ENCODE results near the gene MLH3.
"Not testable (repeated sequence)": the region's sequence is repeated elsewhere in the genome, so short reads cannot be mapped to it uniquely, and the experiment has no call there.

The MLH3 gene

DNA sequence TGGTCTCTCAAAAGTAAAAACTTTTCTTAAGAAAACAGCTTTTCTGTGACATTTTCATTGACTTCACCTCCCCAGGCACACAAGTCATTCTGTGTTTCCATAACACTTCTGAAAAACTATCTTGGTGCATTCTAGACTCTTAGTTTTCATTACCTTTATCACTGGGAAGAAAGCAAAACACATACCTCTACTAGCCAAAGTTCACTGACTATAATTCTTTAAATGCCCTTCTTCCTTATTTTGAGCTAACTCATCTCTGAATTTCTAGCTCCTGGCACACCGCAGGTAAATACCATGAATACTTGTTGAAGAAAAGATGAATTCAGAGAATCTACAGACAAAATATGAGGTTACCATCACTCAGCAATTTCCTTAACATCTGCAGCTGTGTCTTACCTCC is 21.1 kb downstream of the MLH3 start:
- DNase-seq (ENCODE audit: low read depth in 2 of 2), result no peak

DNA sequence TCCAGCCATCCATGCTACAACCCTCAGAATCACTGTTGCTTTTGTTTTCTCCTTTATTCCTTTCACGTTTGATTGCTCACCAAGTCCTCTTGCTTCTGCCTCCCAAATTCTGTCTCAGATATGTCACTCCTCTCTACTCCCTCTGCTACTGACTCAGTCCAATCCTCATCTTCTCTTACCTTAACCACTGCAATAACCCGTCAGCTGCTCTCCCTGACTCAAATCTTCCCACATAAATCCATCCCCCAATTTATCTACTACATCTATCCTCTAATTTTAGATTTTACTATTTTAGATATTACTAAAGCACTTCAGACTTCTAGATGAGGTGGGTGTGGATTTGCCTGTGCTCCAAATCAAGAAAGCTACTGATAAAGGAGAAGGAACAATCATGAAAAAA is 25.4 kb downstream of the MLH3 start:
- no peak for DNase-seq (ENCODE audit: low read depth in 2 of 2)

DNA sequence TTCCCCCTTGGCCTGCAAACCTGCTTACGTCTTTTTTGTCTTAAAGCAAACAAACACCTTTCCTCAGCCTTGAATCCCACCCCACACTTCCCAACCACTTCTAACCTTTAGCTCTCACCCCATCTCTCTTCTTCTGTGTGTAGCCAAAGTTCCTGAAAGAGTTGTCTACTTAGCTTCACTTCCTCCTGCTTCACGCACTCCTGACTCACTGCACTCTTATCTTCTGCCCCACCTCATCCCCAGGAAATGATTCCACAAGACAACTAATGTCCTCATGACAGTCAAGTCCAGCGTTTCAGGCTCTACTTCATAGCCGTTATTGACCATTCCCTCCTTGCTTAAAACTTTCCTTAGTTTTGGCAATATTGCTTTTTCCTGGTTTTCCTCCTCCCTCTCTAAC is 26.2 kb downstream of the MLH3 start:
- DNase-seq (ENCODE audit: low read depth in 2 of 2), result no peak

DNA sequence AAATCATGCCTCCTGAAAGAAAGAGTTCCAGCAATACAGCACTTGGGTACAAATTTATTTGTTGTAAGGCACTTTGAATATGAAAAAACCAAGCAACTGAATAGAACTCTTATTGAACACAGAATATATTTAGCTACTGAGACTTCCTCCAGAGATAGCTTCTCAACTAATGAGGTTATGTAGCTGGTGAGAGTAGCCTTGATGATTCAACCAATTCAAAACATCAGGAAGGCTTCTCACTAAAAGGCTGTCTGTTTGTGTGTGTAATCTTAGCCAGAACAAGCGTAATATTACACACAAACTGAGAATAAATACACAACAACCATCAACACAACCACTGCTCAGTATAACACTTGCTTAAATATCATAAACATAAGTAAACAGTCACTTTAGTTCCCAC is 28.2 kb downstream of the MLH3 start:
- no peak for DNase-seq (ENCODE audit: low read depth in 2 of 2)

DNA sequence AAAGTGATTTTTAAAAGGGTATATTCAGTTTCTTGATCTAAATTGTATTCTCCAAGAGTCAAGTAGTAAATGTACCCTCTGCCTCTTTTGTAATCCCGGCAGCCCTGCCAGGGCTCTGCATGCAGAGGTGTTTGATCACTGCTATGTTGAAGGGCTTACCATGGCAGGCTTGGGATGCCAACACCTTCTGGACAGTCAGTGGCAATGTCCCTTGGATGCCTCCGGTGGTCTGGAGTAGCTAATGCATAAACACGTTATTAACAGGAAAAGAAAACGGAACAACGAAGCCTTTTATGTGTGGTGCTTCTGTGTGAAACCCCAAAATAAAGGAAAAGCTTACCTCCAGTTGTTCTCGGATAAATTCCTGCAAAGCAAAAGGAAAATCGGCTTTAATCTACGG is 28.6 kb downstream of the MLH3 start:
- DNase-seq (ENCODE audit: low read depth in 2 of 2), result no peak

DNA sequence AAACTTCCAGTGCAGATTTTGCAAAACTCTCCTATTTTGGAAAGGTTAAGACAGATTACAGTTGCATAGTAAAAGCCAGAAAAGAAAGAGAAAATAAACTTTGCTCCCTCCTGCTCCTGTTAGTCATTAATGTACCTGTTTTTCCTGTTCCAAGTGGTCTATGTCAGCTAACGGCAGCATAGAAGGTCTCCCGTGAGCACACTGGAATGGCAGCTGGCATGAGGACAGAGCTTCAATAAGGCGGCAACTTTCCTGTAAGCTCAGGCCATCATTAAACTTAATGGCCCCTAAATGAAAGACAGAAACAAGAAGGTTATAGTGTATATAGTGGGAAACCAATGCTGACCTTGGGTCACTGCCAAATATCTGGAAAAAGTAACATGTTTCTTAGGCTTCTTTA is 32.6 kb downstream of the MLH3 start:
- no peak for DNase-seq (ENCODE audit: low read depth in 2 of 2)

DNA sequence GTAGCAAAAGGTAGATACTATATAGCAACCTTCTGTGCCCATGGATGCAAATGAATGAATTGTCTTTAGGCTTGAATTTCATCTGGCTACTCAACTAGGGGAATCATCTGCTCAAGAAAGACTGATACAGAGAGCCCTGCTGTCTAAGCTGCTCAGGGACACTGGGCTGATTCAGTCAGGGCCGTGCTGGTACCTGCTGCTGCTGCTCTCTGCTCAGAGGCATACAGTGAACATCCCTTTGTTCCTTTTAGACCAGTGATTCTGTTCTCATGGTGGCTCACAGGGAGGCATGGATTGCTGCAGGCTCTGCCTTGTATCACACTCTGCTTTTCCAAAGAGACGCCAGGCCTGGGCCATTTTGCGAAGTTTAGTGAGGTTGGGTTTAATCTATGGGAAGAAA is 34.5 kb downstream of the MLH3 start:
- no peak for DNase-seq (ENCODE audit: low read depth in 2 of 2)

DNA sequence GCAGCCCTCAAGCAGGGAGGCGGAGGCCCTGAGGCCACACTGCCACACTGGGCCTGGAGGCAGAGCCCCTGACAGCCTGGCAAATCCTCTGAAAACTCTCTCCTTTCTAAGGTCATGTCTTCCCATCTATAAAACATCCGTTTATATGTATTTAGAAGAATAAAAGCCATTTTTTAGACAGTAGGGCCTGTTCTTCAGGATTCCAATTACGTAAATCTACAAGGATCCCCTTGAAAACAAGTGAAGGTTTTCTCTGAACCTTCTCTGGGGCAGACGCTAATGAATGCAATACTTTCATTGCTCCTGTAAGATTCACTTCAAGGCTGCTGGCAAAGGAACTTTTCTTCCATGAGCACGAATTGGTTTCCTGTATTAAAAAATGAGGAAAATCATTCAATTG is 35.8 kb downstream of the MLH3 start:
- DNase-seq (ENCODE audit: low read depth in 2 of 2), result no peak

DNA sequence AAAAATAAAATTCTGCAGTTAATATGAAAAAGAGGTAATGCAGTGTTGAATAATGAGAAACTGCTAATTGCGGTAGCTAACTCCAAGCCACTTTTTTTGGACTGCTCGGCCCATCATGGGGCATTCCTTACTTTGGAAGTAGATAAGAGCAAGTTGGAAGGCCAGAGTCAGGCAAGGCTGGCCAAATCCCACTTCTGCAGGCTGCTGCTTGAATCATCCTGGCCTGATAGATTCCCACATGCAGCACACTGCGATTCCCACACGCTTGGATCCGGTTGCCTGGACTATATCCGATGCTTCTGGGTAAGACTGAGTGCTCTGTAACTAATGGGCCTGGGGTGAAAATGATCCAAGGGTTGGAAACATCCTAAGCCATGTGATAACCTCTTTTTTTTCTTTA is 38.0 kb downstream of the MLH3 start:
- DNase-seq (ENCODE audit: low read depth in 2 of 2), result no peak

DNA sequence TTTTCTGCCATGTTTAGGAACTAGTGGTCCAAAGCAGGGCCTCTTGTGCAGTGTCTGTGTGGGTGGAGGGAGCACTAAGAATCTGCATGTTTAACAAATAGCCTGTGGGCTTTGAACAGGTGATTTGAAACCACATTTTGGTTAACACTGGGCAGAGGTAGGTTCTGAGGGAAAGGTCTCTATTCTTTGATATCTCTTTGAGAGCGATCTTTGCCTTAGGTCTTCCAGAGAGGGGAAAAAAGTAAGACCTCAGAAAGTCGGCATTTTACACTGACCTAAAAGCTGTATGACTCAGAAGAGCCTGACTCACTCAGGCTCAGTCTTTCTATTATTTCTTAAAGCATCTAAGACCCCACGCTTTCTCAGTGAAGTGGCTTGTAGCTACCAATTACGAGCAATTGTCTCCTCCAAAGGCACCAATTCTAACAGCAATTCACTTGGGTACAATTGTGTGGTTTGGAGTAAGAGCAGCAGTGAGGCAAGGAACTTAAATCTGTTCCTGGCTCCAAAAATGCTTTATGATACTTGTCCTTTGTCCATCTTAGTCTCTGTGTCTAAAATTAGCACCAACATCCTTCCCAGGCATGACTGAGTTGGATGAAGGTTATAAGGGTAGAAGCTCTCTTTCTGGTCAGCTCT is 39.8 kb downstream of the MLH3 start:
- DNase-seq (ENCODE audit: low read depth in 2 of 2), result no peak

DNA sequence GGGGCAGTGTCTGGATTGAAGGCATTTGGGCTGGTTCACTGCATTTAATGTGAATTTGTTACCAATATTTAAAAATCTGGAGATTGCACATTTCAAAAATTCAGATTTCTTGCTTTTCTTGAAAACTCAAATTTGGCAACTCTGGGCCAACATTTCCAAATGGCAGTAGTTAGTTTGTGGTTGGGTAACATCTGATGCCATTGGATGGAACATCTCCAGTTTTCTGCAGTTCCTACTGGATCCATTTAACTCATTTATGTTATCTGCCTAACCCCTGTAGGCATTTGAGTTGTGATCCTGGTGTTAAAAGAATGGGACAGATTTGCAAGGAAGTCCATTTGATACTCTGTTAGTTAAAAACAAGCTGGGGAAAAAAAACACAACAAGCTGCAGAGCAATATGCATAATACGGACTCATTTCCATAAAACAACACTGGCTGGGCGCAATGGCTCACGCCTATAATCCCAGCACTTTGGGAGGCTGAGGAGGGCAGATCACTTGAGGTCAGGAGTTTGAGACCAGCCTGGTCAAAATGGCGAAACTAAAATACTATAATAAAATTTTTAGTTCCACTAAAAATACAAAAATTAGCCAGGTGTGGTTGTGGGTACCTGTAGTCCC is 40.7 kb downstream of the MLH3 start:
- no peak for DNase-seq (ENCODE audit: low read depth in 2 of 2)

DNA sequence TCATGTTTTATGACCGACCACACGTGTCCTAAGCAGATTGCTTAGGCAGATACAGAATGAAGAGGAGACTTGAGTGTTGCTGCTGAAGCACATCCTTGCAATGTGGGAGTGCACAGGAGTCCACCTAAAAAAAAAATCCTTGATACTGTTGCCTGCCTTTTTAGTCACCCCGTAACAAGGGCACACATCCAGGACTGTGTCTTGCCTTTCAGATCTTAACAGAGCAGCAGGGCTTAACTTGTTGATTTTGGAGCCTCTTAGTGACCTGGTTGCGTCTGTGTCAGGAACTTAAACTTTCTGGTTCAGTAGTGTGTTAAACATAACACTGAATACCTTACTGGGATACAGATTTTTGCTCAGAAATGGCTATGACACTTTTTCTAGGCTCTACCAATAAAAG is 42.1 kb downstream of the MLH3 start:
- no peak for DNase-seq (ENCODE audit: low read depth in 2 of 2)

DNA sequence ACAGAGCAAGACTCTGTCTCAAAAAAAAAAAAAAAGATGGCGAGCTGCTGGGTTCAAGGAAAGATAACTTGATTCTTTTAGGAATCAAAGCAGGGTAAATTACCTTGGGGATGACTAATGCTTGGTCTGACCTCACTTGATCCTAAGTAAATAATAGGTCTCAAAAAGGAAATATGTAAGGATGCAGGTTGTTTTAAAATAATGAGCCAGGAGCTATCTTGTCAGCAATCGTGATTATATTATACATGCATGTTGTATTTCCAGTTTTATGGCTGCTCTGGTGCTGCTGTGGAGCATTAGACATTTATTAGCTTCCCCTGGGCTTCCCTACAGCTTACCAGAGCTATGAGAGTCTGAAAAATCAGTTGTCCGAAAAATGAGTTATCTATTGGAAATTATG is 45.9 kb downstream of the MLH3 start:
- no peak for DNase-seq (ENCODE audit: low read depth in 2 of 2)

DNA sequence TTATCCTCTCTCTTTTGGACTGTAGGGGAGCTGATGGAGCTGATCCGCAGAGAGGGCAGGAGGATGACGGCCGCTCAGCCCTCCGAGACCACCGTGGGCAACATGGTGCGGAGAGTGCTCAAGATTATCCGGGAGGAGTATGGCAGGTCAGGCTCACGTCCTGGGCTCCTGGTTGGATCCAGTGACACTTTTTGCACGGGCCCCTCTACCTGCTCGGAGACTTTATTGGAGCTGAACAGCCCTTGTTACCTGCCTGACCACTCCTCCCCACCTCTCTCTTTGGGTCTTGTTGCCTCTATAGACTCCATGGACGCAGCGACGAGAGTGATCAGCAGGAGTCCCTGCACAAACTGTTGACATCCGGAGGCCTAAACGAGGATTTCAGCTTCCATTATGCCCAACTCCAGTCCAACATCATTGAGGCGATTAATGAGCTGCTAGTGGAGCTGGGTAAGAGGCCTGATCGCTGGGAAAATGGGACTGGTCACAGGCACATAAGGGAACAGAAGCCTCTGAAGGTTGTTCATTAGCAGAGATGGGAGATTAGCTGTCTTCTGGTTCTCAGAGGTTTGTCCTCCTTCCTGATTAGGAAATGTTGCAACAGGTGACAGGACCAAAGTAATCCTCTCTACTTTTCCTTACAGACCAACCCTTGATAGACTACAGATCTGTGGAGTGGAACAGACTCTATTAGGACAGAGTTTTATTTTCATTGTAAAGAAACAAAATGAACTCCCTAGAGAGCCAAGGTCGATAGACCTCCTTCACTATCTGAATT is 47.8 kb downstream of the MLH3 start:
- DNase-seq (ENCODE audit: low read depth in 2 of 2), result no peak

DNA sequence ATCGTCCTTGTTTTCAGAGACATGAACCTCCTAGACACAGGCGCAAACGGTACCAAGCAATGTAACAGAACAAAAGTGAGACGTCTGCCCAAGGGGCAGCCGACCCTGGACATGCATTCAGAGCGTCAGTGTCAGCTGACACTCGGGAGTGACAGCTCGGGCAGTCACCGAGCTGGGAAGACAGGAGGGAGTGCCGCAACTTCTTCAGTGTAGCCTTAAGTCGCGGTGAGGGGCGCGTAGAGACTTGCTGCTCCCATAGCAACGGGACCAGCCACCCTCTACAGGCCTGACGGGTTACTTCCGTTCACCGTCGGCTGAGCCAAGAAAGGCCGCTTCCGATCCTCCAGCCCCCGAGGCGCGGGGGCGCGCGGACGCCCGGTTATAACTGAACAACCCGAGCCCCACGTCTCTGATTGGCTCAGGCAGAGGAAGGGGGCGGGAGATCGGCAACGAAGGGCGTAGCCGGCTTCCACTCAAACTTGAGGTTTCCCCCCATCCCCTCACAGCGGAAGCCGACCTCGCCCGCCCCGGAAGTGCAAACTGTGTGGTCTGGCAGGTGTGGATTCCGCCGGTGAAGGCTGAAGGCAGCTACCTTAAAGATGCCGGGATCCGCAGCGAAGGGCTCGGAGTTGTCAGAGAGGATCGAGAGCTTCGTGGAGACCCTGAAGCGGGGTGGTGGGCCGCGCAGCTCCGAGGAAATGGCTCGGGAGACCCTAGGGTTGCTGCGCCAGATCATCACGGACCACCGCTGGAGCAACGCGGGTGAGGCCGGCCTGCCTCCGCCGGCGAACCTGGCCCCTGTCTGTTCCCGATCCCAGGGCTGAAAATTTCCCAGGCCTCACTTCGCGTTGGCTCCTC is 48.6 kb downstream of the MLH3 start, which contains the start of gene EIF2B2:
TSS of gene EIF2B2 (plus strand) at position 530 of the 858 bp plus-strand sequence. CDS start at position 600, 70 bp downstream.
- peak; percentile 96 to 98 for DNase-seq (ENCODE audit: low read depth in 2 of 2)

DNA sequence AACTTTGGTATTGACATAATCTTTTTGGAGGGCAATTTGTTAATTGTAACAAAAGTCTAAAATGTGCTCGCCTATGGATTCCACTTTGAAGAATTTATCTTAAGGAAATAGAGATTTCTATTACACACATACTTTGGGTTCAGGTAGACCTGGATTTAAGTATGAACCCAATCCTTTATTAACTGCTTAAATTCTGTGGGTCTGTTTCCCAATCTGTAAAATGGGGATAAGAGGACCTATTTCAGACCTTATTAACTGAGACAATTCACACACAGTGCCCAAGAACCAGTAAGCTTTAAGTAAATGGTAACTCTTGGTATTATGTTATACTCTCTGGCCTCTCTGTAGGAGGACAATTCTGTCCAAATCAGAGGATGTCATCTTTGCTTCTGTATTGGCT is 49.4 kb downstream of the MLH3 start:
- DNase-seq (ENCODE audit: low read depth in 2 of 2), result no peak

DNA sequence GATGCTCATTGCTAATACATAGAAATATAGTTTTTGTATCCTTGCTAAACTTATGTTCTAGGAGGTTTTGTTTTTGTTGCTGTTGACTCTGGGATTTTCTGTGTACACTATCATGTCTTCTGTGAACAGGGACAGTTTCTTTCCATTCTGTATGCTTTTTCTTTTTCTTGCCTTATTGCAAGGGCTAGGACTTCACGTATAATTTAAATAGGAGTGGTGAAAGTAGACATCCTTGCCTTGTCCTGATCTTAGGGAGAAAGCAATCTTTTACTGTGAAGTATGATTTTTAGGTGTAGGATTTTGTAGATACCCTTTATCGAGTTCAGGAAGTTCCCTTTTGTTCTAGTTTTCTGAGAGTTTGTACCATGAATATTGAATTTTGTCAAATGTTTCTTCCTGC is 50.0 kb downstream of the MLH3 start:
- DNase-seq (ENCODE audit: low read depth in 2 of 2), result no peak

DNA sequence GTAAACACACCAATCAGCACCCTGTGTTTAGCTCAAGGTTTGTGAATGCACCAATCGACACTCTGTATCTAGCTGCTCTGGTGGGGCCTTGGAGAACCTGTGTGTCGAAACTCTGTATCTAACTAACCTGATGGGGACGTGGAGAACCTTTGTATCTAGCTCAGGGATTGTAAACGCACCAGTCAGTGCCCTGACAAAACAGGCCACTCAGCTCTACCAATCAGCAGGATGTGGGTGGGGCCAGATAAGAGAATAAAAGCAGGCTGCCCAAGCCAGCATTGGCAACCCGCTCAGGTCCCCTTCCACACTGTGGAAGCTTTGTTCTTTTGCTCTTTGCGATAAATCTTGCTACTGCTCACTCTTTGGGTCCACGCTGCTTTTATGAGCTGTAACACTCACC is 55.5 kb downstream of the MLH3 start:
- DNase-seq (ENCODE audit: low read depth in 2 of 2), result not testable (repeated sequence)

DNA sequence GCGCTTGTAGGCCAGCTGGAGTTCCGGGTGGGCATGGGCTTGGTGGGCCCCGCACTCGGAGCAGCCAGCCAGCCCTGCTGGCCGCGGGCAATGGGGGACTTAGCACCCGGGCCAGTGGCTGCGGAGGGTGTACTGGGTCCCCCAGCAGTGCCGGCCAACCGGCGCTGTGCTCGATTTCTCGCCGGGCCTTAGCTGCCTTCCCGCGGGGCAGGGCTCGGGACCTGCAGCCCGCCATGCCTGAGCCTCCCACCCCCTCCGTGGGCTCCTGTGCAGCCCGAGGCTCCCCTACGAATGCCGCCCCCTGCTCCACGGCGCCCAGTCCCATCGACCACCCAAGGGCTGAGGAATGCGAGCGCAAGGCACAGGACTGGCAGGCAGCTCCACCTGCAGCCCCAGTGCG is 57.1 kb downstream of the MLH3 start:
- DNase-seq (ENCODE audit: low read depth in 2 of 2), result not testable (repeated sequence)

DNA sequence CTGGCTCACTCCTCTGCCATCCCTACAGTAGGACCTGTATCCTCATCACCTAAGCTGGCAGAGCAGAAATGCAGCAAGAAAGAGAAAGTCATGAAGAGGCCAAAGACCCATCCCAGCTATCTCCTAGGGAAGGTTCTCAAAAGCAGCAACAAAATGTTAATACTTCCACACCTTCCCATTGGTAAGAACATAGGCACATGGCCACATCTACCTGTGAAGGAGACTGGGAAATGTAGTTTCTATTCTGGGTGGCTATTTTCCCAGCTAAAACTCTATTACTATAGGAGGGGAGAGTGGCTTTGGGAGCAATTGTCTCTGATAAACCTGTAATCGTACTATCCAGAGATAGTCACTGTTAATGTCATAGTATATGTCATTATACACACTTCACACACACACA is 62.3 kb downstream of the MLH3 start:
- DNase-seq (ENCODE audit: low read depth in 2 of 2), result no peak

DNA sequence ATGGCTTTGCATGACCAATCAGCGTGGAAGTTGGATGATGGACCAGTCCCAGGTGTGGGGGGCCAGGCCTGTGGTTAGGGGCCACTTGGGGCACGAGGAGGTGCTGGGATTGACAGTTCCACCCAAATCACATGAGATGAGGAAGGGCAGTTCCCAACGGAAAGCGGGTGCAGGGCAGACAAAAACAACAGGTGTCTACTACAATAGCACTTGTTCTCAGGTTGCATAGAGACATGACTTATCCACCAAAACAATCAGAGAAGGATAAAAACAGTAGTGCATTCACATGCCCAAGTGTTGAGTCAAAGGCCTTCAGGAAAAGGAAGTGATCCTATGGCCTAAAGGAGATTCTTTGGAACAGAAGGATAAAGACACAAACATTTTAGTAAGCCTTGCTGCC is 63.1 kb downstream of the MLH3 start:
- DNase-seq (ENCODE audit: low read depth in 2 of 2), result no peak

DNA sequence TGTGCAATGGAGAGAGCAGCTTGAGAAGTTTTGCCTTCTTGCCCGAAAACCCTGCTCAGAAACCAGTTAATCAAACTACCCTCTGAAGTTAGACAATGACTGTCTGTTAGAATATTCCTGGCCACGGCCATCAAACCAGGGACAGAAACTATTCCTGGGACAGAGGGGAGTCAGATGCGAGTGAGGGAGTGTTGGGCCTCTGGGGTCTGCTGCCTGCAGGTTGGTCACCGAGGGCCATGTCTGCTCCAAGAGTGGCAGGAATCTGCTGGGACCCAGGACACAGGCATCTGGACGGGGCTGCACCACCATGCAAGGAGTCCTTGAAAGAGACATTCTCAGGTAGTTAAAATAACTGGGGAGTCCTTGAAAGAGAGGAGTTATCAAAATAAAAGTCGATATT is 65.5 kb downstream of the MLH3 start:
- DNase-seq (ENCODE audit: low read depth in 2 of 2), result no peak

DNA sequence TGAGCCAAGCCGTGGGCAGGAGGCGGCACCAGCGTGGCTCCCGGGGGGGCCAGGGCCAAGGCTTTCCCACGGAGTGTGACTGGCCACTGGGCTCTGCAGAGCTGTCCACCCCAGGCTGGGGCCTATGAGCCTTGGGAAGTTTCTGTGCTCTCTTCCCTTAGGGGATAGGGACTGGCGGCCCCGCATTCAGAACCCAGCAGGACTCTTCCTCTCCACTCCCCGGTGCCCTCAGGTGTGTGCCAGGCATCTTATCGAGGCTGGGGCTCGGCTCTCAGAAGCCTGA is 66.3 kb downstream of the MLH3 start:
- DNase-seq (ENCODE audit: low read depth in 2 of 2), result no peak
